GM23338 (cell line): ENCODE data around the gene PKNOX2. TPM values are rescaled to one million over a fixed set of nuclear protein-coding genes. Genes with fewer than 3 reads are reported as not detected.

Source experiments
- ATAC-seq: fragments of 200-7000 bp; cut with Tn5 transposase; 3 replicates; pipeline ENCODE4 v1.9.1; 2020
- DNase-seq: peaks from one replicate; pipeline ENCODE4 v3.0.0-alpha.2; 2015; ENCODE audit warnings: low spot score
- H2AFZ ChIP-seq: fragments of 200-600 bp; sonication (generic); 2 replicates; pipeline ENCODE4 v1.8.0; 2016; ENCODE audit warnings: antibody characterized with exemption, mild to moderate bottlenecking, moderate library complexity
- H3F3A ChIP-seq: fragments of 200-600 bp; sonication (generic); replicated peaks from 2 replicates; pipeline ENCODE4 v1.8.0; 2017; ENCODE audit warnings: antibody characterized with exemption, mixed run types, low read depth
- H3K27ac ChIP-seq: fragments of 200-600 bp; sonication (generic); 2 replicates; pipeline ENCODE4 v1.6.1; 2016; ENCODE audit warnings: low read depth
- H3K27me3 ChIP-seq: fragments of 200-600 bp; sonication (generic); 2 replicates; pipeline ENCODE4 v1.8.0; 2016; ENCODE audit warnings: mild to moderate bottlenecking, mixed run types, moderate library complexity; ENCODE audit not compliant: insufficient read depth
- H3K36me3 ChIP-seq: fragments of 200-600 bp; sonication (generic); 2 replicates; pipeline ENCODE4 v1.8.0; 2016; ENCODE audit warnings: mild to moderate bottlenecking; ENCODE audit not compliant: insufficient read depth
- H3K4me1 ChIP-seq: fragments of 200-600 bp; sonication (generic); 2 replicates; pipeline ENCODE4 v1.8.0; 2016; ENCODE audit warnings: mild to moderate bottlenecking, moderate library complexity; ENCODE audit not compliant: insufficient read depth
- H3K4me2 ChIP-seq: fragments of 200-600 bp; sonication (generic); 2 replicates; pipeline ENCODE4 v1.7.1; 2017; ENCODE audit warnings: mixed run types
- H3K4me3 ChIP-seq: fragments of 200-600 bp; sonication (generic); 2 replicates; pipeline ENCODE4 v1.6.1; 2016; ENCODE audit warnings: mixed run types
- H3K79me2 ChIP-seq: fragments of 200-600 bp; sonication (generic); replicated peaks from 2 replicates; pipeline ENCODE4 v1.8.0; 2017; ENCODE audit warnings: mild to moderate bottlenecking; ENCODE audit not compliant: insufficient read depth
- H3K9me2 ChIP-seq: fragments of 200-600 bp; sonication (generic); 2 replicates; pipeline ENCODE4 v1.8.0; 2017; ENCODE audit not compliant: insufficient read depth
- H4K20me1 ChIP-seq: fragments of 200-600 bp; sonication (generic); replicated peaks from 2 replicates; pipeline ENCODE4 v1.8.0; 2017; ENCODE audit warnings: mild to moderate bottlenecking; ENCODE audit not compliant: insufficient read depth
- H3K27ac Mint-ChIP-seq: 2 replicates; pipeline ENCODE4 v1.8.0; 2020; ENCODE audit warnings: inconsistent platforms, mild to moderate bottlenecking, moderate library complexity, mixed read lengths
- H3K27me3 Mint-ChIP-seq: 3 replicates; pipeline ENCODE4 v1.8.0; 2022; ENCODE audit warnings: low read depth, mild to moderate bottlenecking, moderate library complexity, mixed read lengths, inconsistent platforms; ENCODE audit not compliant: insufficient read depth, poor library complexity
- H3K36me3 Mint-ChIP-seq: 3 replicates; pipeline ENCODE4 v1.8.0; 2021; ENCODE audit warnings: low read depth, mild to moderate bottlenecking, inconsistent platforms, moderate library complexity, mixed read lengths
- H3K4me1 Mint-ChIP-seq: 3 replicates; pipeline ENCODE4 v1.8.0; 2020; ENCODE audit warnings: mild to moderate bottlenecking, inconsistent platforms, mixed read lengths
- H3K4me3 Mint-ChIP-seq: 3 replicates; pipeline ENCODE4 v1.8.0; 2021; ENCODE audit warnings: moderate library complexity, mild to moderate bottlenecking, inconsistent platforms, mixed read lengths
- H3K9me3 Mint-ChIP-seq: 3 replicates; pipeline ENCODE4 v1.8.0; 2020; ENCODE audit warnings: moderate library complexity, mild to moderate bottlenecking, inconsistent platforms, mixed read lengths
- CREB1 ChIP-seq: fragments of 250-450 bp; sonication (Bioruptor Pico); IDR thresholded peaks from 2 replicates; pipeline ENCODE4 v1.5.0; 2020; ENCODE audit warnings: low read depth, mild to moderate bottlenecking, moderate library complexity
- EZH2 ChIP-seq: fragments of 200-600 bp; sonication (generic); IDR thresholded peaks from one replicate; pipeline ENCODE4 v1.8.0; 2017; ENCODE audit warnings: antibody characterized with exemption, mild to moderate bottlenecking, low read depth; ENCODE audit not compliant: unreplicated experiment
- EZH2phosphoT487 ChIP-seq: fragments of 200-600 bp; sonication (generic); IDR thresholded peaks from one replicate; pipeline ENCODE4 v1.8.1; 2018; ENCODE audit warnings: antibody characterized with exemption; ENCODE audit not compliant: unreplicated experiment
- JUNB ChIP-seq: IDR thresholded peaks from one replicate; pipeline ENCODE4 v1.6.1; 2016; ENCODE audit warnings: antibody characterized with exemption; ENCODE audit not compliant: unreplicated experiment
- NANOG ChIP-seq: IDR thresholded peaks from 2 replicates; pipeline ENCODE4 v1.6.1; 2016; ENCODE audit warnings: antibody characterized with exemption, borderline replicate concordance
- POLR2AphosphoS5 ChIP-seq: IDR thresholded peaks from 2 replicates; pipeline ENCODE4 v1.6.1; 2016; ENCODE audit warnings: antibody characterized with exemption, low read depth
- STAT1 ChIP-seq: IDR thresholded peaks from one replicate; pipeline ENCODE4 v1.6.1; 2016; ENCODE audit warnings: antibody characterized with exemption; ENCODE audit not compliant: unreplicated experiment
- ZNF331 ChIP-seq: fragments of 250-450 bp; sonication (Bioruptor Pico); IDR thresholded peaks from 2 replicates; pipeline ENCODE4 v1.5.0; 2020; ENCODE audit warnings: low read depth, mild to moderate bottlenecking, moderate library complexity
- polyA plus RNA-seq: library from polyadenylated mRNA; unstranded; fragments of >200 nt; fragmentation: Nextera tagmentation; extraction: Ambion mirVana; gene quantifications from 2 replicates; pipeline ENCODE4 v1.2.1, GENCODE V29; 2016
- total RNA-seq: library from RNA; depleted of rRNA; stranded (reverse); fragments of >200 nt; shearing (Covaris generic); gene quantifications from 2 replicates; pipeline ENCODE4 v1.2.3, GENCODE V29; 2014
- TF ChIP-seq, protein P1 (sequence below): IDR thresholded peaks from 2 replicates; pipeline ENCODE4 v1.6.1; 2016; ENCODE audit warnings: antibody characterized with exemption
- TF ChIP-seq, protein P2 (sequence below): fragments of 250-450 bp; sonication (Bioruptor Pico); IDR thresholded peaks from 2 replicates; pipeline ENCODE4 v1.5.0; 2020; ENCODE audit warnings: mild to moderate bottlenecking, moderate library complexity

PKNOX2 gene
- total and polyA plus RNA-seq, 2 experiments from 2014 or later, result 0.42 to 0.83 TPM

DNA sequence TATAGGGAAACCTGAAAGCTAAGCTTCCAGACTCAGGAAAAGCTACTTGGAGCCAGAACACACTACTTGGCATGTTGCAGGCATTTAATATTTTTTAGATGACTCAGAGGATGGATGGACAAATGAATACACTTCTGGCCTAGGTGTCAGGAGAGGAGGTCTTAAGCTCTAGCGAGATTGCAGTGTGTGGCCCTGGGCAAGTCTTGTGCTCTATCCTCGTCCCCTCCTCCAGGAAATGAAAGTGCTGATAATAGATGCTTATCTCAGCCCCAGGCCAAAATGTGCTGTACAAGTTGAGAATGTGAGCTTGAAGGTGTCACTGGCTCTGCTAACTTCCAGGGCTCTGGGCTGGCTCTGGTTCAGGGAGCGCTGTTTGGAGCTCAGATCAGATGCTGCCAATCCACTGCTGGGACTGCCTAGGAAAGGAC lies 136.3 kb downstream of the PKNOX2 start:
- peaks cover 6% of the 10 kb centered on the region for H3K4me1 Mint-ChIP-seq
- H3K36me3 Mint-ChIP-seq, result no peaks in the 10 kb centered on the region
- H3K27ac Mint-ChIP-seq, result no peak overlapping the region
- DNase-seq (no peak), ATAC-seq (no peak)
- Histone ChIP-seq H3K9me2 (no peaks in the 10 kb centered on the region), H4K20me1 (no peaks in the 10 kb centered on the region), H3K27me3 (no peaks in the 10 kb centered on the region), H3K4me3 (no peak overlapping the region), H3K27ac (no peak overlapping the region), H3K4me2 (no peak overlapping the region), H2AFZ (no peak overlapping the region), H3K4me1 (no peaks in the 10 kb centered on the region), H3K36me3 (no peaks in the 10 kb centered on the region), H3K79me2 (no peaks in the 10 kb centered on the region), H3F3A (no peaks in the 10 kb centered on the region)
- no peaks in the 10 kb centered on the region for H3K9me3 Mint-ChIP-seq
- H3K27me3 Mint-ChIP-seq, result peaks cover 8% of the 10 kb centered on the region
- TF ChIP-seq, protein P1, sequence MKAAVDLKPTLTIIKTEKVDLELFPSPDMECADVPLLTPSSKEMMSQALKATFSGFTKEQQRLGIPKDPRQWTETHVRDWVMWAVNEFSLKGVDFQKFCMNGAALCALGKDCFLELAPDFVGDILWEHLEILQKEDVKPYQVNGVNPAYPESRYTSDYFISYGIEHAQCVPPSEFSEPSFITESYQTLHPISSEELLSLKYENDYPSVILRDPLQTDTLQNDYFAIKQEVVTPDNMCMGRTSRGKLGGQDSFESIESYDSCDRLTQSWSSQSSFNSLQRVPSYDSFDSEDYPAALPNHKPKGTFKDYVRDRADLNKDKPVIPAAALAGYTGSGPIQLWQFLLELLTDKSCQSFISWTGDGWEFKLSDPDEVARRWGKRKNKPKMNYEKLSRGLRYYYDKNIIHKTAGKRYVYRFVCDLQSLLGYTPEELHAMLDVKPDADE, result no peak
- TF ChIP-seq STAT1 (no peak), JUNB (no peak), NANOG (no peak), CREB1 (no peak), ZNF331 (CRISPR knock-in tag) (no peak), POLR2AphosphoS5 (no peak), EZH2 (no peak), EZH2phosphoT487 (no peak)
- TF ChIP-seq, protein P2, sequence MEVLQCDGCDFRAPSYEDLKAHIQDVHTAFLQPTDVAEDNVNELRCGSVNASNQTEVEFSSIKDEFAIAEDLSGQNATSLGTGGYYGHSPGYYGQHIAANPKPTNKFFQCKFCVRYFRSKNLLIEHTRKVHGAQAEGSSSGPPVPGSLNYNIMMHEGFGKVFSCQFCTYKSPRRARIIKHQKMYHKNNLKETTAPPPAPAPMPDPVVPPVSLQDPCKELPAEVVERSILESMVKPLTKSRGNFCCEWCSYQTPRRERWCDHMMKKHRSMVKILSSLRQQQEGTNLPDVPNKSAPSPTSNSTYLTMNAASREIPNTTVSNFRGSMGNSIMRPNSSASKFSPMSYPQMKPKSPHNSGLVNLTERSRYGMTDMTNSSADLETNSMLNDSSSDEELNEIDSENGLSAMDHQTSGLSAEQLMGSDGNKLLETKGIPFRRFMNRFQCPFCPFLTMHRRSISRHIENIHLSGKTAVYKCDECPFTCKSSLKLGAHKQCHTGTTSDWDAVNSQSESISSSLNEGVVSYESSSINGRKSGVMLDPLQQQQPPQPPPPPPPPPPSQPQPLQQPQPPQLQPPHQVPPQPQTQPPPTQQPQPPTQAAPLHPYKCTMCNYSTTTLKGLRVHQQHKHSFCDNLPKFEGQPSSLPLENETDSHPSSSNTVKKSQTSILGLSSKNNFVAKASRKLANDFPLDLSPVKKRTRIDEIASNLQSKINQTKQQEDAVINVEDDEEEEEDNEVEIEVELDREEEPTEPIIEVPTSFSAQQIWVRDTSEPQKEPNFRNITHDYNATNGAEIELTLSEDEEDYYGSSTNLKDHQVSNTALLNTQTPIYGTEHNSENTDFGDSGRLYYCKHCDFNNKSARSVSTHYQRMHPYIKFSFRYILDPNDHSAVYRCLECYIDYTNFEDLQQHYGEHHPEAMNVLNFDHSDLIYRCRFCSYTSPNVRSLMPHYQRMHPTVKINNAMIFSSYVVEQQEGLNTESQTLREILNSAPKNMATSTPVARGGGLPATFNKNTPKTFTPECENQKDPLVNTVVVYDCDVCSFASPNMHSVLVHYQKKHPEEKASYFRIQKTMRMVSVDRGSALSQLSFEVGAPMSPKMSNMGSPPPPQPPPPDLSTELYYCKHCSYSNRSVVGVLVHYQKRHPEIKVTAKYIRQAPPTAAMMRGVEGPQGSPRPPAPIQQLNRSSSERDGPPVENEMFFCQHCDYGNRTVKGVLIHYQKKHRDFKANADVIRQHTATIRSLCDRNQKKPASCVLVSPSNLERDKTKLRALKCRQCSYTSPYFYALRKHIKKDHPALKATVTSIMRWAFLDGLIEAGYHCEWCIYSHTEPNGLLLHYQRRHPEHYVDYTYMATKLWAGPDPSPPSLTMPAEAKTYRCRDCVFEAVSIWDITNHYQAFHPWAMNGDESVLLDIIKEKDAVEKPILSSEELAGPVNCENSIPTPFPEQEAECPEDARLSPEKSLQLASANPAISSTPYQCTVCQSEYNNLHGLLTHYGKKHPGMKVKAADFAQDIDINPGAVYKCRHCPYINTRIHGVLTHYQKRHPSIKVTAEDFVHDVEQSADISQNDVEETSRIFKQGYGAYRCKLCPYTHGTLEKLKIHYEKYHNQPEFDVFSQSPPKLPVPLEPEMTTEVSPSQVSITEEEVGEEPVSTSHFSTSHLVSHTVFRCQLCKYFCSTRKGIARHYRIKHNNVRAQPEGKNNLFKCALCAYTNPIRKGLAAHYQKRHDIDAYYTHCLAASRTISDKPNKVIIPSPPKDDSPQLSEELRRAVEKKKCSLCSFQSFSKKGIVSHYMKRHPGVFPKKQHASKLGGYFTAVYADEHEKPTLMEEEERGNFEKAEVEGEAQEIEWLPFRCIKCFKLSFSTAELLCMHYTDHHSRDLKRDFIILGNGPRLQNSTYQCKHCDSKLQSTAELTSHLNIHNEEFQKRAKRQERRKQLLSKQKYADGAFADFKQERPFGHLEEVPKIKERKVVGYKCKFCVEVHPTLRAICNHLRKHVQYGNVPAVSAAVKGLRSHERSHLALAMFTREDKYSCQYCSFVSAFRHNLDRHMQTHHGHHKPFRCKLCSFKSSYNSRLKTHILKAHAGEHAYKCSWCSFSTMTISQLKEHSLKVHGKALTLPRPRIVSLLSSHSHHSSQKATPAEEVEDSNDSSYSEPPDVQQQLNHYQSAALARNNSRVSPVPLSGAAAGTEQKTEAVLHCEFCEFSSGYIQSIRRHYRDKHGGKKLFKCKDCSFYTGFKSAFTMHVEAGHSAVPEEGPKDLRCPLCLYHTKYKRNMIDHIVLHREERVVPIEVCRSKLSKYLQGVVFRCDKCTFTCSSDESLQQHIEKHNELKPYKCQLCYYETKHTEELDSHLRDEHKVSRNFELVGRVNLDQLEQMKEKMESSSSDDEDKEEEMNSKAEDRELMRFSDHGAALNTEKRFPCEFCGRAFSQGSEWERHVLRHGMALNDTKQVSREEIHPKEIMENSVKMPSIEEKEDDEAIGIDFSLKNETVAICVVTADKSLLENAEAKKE (CRISPR knock-in tag), result no peak
- H3K4me3 Mint-ChIP-seq, result no peak overlapping the region
